ENCODE measurements around the gene KDM3A.

The KDM3A gene

GRCh38 chr2:86433137-86433536, 8.0 kb upstream of the KDM3A start:
- no peak for DNase-seq (ENCODE audit: low spot score)

DNA sequence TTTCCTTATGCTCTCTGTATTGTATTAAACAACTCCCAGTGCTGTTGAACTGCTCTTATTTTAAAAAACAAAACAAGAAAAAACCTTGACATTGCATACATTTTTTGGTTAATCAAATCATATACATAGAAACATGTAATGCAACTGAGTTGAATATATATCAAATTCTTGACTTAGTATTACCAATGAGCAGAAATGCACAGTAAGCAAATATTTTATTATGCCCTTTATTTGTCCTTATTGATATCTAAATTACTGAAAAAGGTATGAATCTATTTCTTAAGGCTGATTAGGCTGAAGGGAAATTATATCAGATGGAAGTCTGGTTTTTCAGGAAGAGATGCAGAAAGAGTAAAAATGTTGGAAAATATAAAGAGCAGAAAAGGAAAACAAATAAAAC, 6.9 kb upstream of the KDM3A start:
- no peak for DNase-seq (ENCODE audit: low spot score)

DNA sequence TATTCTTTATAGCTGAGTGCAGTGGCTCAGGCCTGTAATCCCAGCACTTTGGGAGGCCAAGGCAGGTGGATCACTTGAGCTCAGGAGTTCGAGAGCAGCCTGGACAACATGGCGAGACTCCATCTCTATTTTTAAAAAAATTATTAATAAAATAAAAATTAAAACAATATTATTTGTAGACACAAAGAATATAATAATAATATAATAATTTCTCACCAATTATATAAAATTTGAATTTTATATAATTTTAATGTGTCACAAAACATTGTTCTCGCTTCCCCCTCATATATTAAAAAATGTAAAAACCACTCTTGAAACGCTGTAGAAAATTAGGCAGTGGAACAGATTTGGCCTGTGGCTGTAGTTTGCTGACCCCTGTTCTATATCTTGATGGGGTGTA, 5.6 kb upstream of the KDM3A start:
- no peak for DNase-seq (ENCODE audit: low spot score)

DNA sequence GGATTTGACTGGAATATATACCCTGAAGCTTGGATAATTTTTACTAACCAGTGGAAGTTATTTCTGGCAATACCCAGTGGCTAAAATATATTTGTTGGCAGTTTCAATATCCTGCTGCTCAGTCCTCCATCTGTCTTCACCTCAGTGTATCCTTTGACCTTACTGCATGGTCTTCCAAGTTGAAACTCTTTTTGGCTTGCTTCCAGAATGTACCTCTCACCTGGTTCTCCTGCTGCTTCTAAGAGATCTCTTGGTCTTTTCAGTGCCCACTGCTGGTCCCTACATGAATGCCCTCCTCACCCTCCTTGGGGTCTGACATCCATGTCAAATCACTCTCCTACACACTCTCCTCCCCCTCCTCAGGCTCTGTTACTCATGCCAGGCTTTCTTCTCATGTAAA, 4.8 kb upstream of the KDM3A start:
- DNase-seq (ENCODE audit: low spot score): no peak

GRCh38 chr2:86439879-86440630, 1.1 kb upstream of the KDM3A start:
- no peak for DNase-seq (ENCODE audit: low spot score)

- DNase-seq (ENCODE audit: low spot score): no peak
These were observed 266 bp downstream of the KDM3A start for GRCh38 chr2:86441392-86441881.

DNA sequence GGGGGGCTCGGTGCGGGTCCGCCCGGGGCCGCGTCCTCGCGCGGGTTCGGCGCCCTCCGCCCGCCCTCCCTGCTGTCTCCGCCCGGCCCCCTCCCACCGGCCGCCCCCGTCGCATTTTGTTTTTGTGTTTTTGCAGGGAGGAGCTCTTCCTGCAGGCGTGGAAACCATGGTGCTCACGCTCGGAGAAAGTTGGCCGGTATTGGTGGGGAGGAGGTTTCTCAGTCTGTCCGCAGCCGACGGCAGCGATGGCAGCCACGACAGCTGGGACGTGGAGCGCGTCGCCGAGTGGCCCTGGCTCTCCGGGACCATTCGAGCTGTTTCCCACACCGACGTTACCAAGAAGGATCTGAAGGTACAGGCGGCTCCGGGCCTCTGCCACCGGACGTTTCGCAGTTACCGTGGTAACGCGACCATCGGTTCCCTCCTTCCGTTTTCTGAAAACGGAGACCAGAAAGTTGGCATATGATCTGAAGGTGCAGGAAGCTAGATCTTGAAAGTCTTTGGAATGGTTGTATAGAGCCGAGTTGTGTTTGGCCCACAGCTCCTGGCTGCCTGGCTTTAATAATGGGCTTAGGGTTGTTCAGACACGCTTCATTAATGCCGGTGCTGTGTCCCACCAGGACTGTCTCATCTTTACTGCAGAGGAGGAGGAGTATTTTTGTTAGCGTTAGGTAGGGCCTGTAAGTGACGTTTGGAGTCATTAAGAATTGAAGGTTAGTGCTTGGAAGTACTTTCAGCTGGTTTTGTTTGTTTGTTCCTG, 891 bp downstream of the KDM3A start:
- DNase-seq (ENCODE audit: low spot score): peak; percentile 76

DNA sequence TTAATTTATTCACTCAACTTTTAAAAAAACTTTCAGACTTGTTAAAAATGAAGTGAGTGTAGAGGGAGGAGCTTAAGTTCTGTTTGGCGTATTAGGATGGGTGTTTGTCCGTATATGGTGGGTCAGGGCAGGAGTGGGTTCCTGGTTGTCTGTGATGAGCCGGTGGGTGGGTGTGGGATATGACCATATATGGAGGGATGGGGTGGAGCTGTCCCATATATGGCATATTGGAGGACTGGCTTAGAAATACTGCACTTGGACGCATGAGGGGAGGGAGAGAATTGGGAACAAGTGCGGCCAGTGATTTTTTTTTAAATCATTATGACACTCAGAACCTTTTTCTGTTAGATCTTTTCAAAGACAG, 1.5 kb downstream of the KDM3A start:
- DNase-seq (ENCODE audit: low spot score): peak; percentile 90

DNA sequence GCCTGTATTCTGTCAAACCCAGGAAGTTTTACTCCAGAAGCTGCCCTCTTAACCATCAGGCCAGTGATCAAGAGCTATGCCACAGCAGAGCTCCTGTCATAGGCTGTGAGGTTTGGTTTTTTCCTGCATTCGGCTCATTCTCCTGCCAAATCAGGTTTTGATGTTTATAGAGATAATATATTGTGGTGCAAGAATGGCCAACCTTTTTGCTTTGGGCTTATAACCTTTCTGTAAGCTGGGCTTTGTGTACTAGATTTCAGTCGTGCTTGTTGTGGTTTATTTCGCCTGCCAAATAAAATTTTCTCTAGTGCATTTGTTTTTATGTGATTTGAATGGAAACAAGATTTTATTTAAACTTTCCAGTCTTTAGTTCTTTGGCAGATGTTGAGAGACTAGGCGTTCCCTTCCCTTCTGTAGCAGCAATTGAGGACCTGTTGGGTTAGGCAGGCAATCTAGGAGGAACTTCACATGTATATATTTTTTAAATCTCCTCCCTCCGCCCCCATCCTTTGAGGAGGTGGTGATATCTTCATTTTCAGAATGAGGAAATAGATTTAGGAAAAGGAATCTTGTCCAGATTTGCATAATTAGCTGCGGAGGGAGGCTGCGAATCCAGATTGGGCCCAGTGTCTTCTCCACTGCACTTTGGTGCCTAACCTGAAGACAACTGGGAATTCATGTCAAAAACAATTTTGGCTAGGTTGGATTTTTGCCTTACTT, 2.6 kb downstream of the KDM3A start:
- no peak for DNase-seq (ENCODE audit: low spot score)

- DNase-seq (ENCODE audit: low spot score): no peak
These were observed 4.3 kb downstream of the KDM3A start for GRCh38 chr2:86445436-86445835.

DNA sequence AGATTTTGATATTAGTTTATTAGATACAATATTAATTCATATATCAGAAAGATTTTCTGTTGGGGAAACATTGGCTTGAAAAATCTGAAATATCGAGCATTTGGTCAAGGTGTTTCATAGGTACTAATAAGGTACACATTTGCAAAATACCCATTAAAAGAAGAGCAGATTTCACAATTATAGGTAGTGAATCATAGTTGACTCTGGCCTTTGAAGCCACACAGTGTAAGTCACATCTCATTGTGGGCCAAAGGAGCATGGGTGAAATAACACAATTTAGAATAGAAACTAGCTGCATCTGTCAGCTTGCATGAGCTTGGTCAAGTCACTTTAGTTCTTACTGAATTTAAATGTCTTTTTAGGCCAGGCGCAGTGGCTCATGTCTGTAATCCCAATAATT, 4.9 kb downstream of the KDM3A start:
- no peak for DNase-seq (ENCODE audit: low spot score)

- peak; percentile 36 for DNase-seq (ENCODE audit: low spot score)
These were observed 12.7 kb downstream of the KDM3A start for GRCh38 chr2:86453836-86454235.

DNA sequence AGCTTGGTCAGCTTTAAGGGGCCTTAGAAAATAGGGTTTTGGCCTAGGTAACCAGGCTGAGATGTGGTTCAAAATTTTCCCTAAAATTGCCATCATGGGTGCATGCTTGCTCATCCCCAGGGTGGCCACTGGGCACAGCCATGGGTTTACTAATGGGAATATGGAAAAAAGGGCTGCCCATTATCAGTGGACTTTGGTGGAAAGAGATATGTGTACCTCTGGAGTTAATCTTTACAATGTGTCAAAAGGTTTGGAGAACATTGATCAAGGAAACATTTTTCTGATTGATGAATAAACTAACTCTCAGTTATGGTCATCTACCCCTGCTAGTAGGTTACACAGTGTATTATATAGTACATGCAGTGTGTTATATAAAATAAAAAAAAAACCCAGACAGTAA, 13.1 kb downstream of the KDM3A start:
- DNase-seq (ENCODE audit: low spot score): no peak

DNA sequence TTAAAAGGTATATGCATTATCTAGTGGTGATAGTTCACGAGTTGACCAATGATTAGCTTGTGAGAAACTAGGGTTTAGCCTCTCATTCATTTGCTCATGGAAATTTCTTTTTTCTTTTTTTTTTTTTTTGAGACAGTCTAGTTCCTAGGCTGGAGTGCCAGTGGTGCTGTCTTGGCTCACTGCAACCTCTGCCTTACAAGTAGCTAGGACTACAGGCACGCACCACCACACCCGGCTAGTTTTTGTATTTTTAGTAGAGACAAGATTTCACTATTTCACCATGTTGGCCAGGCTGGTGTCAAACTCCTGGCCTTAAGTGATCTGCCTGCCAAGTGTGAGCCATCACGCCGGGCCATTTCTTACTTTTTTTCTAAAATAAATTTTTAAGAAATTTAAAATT, 14.0 kb downstream of the KDM3A start:
- DNase-seq (ENCODE audit: low spot score): no peak

- DNase-seq (ENCODE audit: low spot score): no peak
These were observed 20.0 kb downstream of the KDM3A start for GRCh38 chr2:86461042-86461743.

GRCh38 chr2:86464652-86465051, 23.5 kb downstream of the KDM3A start:
- DNase-seq (ENCODE audit: low spot score): no peak

DNA sequence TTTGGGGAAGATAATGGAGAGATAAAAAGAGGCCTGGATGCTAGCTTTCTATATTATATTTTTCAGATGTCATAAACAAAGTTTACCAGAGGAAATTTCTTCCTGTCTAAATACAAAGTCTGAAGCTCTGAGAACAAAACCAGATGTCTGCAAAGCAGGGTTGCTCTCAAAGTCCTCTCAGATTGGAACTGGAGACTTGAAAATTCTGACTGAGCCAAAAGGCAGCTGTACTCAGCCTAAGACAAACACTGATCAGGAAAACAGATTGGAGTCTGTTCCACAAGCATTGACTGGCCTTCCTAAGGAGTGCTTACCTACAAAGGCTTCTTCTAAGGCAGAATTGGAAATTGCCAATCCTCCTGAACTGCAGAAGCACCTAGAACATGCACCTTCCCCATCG, 25.1 kb downstream of the KDM3A start:
- DNase-seq (ENCODE audit: low spot score): no peak

DNA sequence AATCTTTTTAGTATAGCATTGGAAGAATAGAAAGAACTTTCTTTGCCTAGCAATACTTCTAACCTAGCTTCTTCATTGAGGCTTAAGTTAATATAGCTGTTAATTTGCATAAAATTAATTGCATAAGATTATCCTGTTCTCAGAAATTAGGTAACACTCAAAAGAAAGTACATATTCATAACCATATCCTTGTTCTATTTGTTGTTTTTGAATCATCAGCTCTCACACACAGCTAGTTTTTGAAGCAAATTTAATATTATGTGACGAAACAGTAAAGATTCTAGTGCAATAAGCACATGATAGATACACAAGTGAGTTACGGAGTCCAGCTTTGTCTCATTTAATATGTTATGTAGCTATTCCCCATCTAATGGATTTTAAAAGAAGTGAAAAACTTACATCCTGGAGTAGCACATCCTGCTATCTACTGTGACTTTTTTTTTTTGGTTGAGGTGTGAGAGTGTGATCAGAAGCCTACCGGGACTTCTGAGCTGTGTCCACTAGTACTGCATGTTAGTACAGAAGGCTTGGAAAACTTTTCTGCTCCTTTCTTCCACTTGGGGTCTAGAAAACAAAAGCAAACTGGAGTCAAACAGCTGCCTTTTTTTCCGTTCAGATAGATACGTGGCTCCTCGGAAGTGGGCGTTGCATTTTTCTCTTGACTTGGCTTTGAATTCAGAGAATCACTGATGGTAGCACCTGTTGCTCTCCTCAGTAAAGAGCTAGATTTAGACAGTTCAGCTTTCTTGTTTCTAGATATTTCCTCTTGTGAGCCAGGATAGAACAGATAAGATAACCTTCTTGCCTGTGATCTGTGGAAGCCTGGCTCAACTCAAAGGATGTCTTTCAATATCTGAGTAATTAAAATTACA, 27.2 kb downstream of the KDM3A start:
- DNase-seq (ENCODE audit: low spot score): no peak

DNA sequence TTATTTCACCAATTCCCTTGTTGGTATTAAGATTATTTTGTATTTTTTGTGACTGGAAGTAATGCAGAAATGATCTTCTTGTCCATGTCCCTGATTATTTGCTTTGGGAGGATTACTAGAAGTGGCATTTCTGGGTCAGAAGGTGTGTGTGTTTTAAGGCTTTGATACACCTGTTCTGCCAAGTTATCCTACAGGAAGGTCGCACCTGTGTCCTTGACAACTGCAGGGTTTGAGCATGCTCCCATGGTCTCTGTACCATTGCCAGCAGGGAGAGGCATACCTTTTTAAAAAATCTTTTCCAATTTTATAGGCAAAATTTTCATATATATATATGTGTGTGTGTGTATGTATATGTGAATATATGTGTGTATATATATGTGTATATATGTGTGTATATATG, 29.7 kb downstream of the KDM3A start:
- DNase-seq (ENCODE audit: low spot score): no peak

- DNase-seq (ENCODE audit: low spot score): no peak
These were observed 30.5 kb downstream of the KDM3A start for GRCh38 chr2:86471637-86472036.

DNA sequence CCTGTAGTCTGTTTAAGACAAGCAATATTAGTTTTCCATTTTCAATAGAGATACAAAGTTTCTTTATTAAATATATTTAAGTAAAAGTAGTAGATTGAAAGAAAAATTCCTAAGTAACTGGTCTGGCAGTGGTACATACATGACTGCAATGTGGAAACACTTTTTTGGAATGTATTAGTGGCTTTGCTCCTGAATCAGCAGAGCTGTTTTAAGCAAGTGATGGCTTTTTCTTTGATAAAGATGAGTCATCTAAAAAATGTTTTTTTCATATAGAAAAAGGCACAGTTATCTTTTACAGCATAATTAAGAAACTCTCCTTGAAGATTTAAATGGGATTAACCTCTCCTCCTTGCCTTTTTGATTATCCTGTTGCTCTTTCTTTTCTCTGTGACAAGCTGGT, 34.9 kb downstream of the KDM3A start:
- DNase-seq (ENCODE audit: low spot score): peak; percentile 56

Data from GM03348 (cell line).